HG03039 (cell line): ENCODE measurements around the gene ADGRF1.
"Not testable (repeated sequence)": the region's sequence is repeated elsewhere in the genome, so short reads cannot be mapped to it uniquely, and the experiment has no call there.

Source experiments
- ATAC-seq: cut with Tn5 transposase; IDR thresholded peaks from one replicate; pipeline ENCODE4 v1.9.1; 2021; ENCODE audit warnings: mild to moderate bottlenecking, moderate library complexity; ENCODE audit not compliant: unreplicated experiment

ADGRF1 gene

GRCh38 chr6:47061309-47062300, 19.5 kb upstream of the ADGRF1 start:
- ATAC-seq, result no peak

GRCh38 chr6:47059216-47059885, 17.2 kb upstream of the ADGRF1 start:
- no peak for ATAC-seq

- ATAC-seq, result no peak
Measured at GRCh38 chr6:47057830-47058540, 15.9 kb upstream of the ADGRF1 start.

GRCh38 chr6:47056832-47057231, 14.7 kb upstream of the ADGRF1 start:
- no peak for ATAC-seq

- ATAC-seq, result not testable (repeated sequence)
Measured at GRCh38 chr6:47054302-47054701, 12.2 kb upstream of the ADGRF1 start.

- ATAC-seq, result no peak
Measured at GRCh38 chr6:47048638-47049037, 6.5 kb upstream of the ADGRF1 start.

- no peak for ATAC-seq
Measured at GRCh38 chr6:47047479-47048407, 5.6 kb upstream of the ADGRF1 start.

- no peak for ATAC-seq
Measured at GRCh38 chr6:47047097-47047478, 5.0 kb upstream of the ADGRF1 start.

GRCh38 chr6:47044397-47044796, 2.3 kb upstream of the ADGRF1 start:
- ATAC-seq, result no peak

- ATAC-seq, result no peak
Measured at GRCh38 chr6:47043286-47043685, 1.2 kb upstream of the ADGRF1 start.

- no peak for ATAC-seq
Measured at GRCh38 chr6:47041741-47042140, 391 bp downstream of the ADGRF1 start.

- ATAC-seq, result no peak
Measured at GRCh38 chr6:47034926-47035325, 7.2 kb downstream of the ADGRF1 start.

GRCh38 chr6:47034421-47034820, 7.7 kb downstream of the ADGRF1 start:
- ATAC-seq, result no peak

GRCh38 chr6:47032974-47033765, 9.0 kb downstream of the ADGRF1 start:
- no peak for ATAC-seq

GRCh38 chr6:47031656-47032055, 10.5 kb downstream of the ADGRF1 start:
- no peak for ATAC-seq

GRCh38 chr6:47029865-47030561, 12.1 kb downstream of the ADGRF1 start:
- no peak for ATAC-seq

GRCh38 chr6:47028835-47029360, 13.2 kb downstream of the ADGRF1 start:
- ATAC-seq, result no peak

GRCh38 chr6:47027315-47027714, 14.8 kb downstream of the ADGRF1 start:
- no peak for ATAC-seq

GRCh38 chr6:47026679-47027078, 15.5 kb downstream of the ADGRF1 start:
- no peak for ATAC-seq
